Activated naive CD4-positive, alpha-beta T cell treated with anti-CD3 and anti-CD28 coated beads, Interleukin-2, amount 50 U/mL, for 24 hours (primary cell): Measurements from ENCODE around the gene NTSR1.
A peak's percentile ranks its signal among the peaks of the same experiment; 100 is the strongest.

ENCODE experiments used
- H3K27ac Mint-ChIP-seq: one replicate; pipeline ENCODE4 v1.8.0; 2021; ENCODE audit warnings: mild to moderate bottlenecking, mixed read lengths
- H3K27me3 Mint-ChIP-seq: one replicate; pipeline ENCODE4 v1.8.0; 2021; ENCODE audit warnings: mixed read lengths
- H3K36me3 Mint-ChIP-seq: one replicate; pipeline ENCODE4 v1.8.0; 2021; ENCODE audit warnings: mixed read lengths
- H3K4me1 Mint-ChIP-seq: one replicate; pipeline ENCODE4 v1.8.0; 2021; ENCODE audit warnings: mixed read lengths
- H3K4me3 Mint-ChIP-seq: one replicate; pipeline ENCODE4 v1.8.0; 2021; ENCODE audit warnings: mild to moderate bottlenecking, mixed read lengths
- H3K9me3 Mint-ChIP-seq: one replicate; pipeline ENCODE4 v1.8.0; 2021; ENCODE audit warnings: mixed read lengths

Gene NTSR1

DNA sequence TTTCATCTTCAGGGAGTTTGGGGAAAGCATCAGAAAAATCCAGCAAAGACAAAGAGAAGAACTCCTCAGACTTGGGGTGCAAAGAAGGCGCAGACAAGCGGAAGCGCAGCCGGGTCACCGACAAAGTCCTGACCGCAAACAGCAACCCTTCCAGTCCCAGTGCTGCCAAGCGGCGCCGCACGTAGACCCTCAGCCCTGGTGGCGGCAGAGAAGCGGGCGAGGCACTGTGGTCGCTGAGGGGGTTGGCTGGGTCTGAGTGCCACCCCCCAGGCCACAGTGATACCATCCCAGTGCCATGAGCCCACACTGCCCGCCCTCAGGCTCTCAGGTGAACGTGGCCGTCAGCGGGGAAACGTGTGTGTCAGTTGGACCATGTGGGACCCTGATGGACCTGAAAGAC is 90.8 kb downstream of the NTSR1 start:
- no peak overlapping the region for H3K4me3 Mint-ChIP-seq
- H3K4me1 Mint-ChIP-seq: peaks cover 25% of the 10 kb centered on the region
- no peak overlapping the region for H3K27ac Mint-ChIP-seq
- no peaks in the 10 kb centered on the region for H3K27me3 Mint-ChIP-seq
- no peaks in the 10 kb centered on the region for H3K9me3 Mint-ChIP-seq
- peaks cover 1% of the 10 kb centered on the region for H3K36me3 Mint-ChIP-seq

DNA sequence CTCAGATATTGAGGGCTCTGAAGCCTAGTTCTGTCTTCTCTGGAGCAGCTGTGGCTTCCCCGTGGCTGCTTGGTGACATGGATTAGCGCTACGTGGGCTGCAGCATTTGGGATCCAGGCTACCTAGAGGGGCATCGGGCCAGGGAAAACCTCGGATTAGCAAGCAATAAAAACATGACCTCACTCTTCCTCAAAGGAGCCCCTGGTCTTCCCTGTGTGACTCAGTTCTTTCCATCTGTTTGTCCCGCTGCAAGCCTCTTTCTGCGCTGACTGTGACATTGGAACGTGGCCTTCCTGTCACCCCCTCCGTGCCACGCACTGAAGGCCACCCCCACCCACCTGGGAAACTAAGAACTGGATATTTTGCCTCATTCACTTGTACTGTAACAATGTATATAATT is 91.2 kb downstream of the NTSR1 start:
- H3K27ac Mint-ChIP-seq: no peak overlapping the region
- H3K27me3 Mint-ChIP-seq: no peaks in the 10 kb centered on the region
- peaks cover 1% of the 10 kb centered on the region for H3K36me3 Mint-ChIP-seq

DNA sequence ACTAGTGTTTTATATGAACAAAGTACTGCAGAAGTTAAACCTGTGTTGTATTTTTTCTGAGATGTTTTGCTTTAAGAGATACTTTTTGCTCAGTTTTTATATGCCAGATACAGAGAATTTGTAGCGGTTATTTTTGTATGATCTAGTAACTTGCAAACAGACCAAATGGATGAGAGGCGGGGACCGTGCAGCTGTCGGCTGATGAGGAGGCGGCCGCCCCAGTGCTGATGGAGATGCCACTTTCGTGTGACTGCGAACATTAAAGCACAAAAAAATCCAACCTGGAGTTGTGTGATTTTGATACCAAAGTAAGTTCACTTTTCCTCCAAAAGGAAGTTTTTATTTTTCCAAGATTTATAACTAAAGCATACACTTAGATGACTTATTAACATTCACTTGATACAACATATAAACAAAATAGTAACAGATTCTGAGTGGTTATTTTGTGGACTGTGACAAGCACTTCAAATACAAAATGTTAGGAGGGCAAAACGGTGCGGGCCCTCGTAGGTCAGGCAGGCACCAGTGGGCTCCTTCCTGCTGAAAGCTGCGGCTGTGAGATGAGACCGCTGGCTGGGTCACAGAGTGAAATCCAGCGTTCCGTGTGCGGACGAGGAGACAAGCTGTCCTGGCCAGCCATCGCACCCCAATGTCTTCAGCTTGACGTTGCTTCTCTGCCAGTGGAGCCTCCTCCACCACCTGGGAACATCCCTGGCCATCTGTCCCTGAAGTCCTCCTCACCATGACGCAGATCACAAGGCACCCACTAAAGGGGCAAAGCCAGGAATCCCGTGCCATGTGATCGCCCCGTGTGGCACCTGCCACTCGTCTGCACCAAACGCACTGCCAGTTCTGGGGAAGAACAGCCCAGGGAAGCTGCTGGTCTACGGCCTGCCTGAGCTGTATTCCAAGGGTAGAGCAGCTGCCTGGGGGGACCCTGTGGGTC is 92.0 kb downstream of the NTSR1 start:
- Mint-ChIP-seq H3K4me1 (peaks cover 25% of the 10 kb centered on the region), H3K36me3 (peaks cover 1% of the 10 kb centered on the region), H3K9me3 (no peaks in the 10 kb centered on the region), H3K4me3 (no peak overlapping the region), H3K27ac (no peak overlapping the region), H3K27me3 (no peaks in the 10 kb centered on the region)

More for the DNA sequence above, 91.2 kb downstream of the NTSR1 start:
- Mint-ChIP-seq H3K9me3 (no peaks in the 10 kb centered on the region), H3K4me1 (peaks cover 25% of the 10 kb centered on the region), H3K4me3 (no peak overlapping the region)

DNA sequence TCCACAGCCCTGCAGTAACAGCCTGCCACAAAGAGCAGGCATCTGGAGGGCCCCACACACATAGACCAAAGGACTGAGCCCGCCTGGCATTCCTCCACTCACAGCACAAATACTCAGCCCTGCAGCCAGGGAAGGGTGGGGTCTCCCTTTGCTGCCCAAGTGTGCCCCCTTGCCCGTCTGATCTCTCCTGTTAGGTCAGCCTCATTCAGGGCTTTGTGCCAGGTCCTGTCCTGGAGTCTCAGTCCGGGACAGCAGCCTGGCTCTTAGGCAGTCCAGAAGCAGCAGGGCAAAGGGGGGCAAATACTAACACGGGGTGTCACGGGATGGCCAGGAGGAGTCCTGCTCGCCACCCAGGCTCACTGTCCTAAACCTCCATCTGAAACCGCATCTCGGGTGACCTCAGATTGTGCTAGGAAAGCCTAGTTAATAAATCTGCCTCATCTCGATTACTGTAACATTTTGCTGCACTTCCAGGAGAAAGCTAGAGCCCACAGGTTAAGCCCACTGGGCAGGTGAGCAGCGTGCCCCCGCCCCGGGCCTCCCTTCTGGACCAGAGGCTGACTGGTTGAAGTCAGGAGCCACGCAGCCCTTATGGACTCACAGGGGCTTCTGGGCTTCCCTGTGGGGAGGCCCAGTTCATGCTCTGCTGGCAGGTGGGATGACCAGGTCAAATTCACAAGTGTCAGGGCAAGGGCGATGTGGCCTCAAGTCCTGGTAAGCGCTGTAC is 92.8 kb downstream of the NTSR1 start:
- Mint-ChIP-seq H3K27me3 (no peaks in the 10 kb centered on the region), H3K9me3 (no peaks in the 10 kb centered on the region), H3K27ac (no peak overlapping the region), H3K36me3 (peaks cover 1% of the 10 kb centered on the region), H3K4me3 (no peak overlapping the region), H3K4me1 (peaks cover 28% of the 10 kb centered on the region)

DNA sequence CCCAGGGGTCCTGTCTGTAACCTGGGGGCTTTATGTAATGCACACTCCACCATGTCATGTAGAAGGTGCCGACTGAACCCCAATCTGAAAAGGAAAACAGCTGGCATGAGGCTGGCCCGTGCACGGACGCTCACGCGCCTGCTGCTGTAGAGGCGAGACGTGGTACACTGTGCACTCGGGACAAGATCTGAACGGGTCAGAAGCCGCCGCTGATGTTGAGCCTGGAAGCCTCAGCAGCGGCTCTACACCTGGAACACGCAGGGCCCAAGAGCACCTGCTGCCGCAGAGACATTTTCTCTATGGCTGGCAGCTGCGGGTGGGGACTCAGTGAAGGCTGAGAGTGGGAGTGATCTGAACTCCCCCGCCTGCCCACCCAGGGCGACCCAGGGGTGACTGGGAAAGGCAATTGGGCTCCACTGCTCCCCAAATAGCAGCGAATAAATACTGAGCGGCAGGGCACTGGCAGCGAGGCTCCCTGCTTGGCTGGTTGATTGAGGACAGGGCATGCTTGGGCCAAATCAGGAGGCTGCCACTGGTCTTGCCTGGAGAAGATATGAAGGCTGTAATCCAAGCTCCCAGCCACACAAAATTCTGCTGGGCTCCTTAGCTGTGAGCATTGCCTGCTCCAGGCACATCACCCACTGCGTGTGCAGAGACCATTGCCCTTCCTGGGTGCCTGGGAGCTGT is 93.5 kb downstream of the NTSR1 start:
- Mint-ChIP-seq H3K9me3 (no peaks in the 10 kb centered on the region), H3K4me3 (no peak overlapping the region), H3K4me1 (peaks cover 32% of the 10 kb centered on the region), H3K27ac (no peak overlapping the region), H3K36me3 (peaks cover 1% of the 10 kb centered on the region), H3K27me3 (no peaks in the 10 kb centered on the region)

DNA sequence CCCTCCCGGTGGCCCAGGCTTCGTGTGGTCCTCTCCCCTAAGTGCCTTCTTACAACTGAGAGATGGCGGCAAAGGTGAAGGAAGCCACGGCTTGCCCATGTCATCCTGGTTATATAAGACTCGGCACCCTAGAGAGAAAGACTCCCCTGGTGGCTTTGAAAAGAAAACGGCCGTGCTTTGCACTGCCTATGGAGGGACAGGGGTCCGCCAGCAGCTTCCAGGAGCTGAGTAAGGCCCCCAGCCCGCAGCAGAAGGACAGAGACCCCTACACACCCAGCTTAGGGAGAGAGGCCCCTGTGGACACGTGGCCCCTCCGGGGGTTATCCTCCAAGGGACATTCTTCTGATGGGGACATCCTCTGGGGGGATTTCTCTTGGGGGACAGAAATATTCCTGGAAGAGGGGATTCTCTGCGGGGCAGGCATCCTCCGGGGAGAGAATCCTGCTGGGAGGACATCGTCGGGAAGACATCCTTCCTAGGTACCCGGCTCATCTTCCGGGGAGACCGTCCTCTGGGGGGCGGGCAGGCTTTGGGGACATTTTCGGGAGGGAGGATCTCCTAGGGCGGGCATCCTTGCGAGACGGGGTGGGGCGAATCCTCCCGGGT is 95.5 kb downstream of the NTSR1 start:
- Mint-ChIP-seq H3K4me3 (peak overlapping the region; percentile 92), H3K4me1 (peaks cover 23% of the 10 kb centered on the region), H3K27me3 (no peaks in the 10 kb centered on the region), H3K9me3 (no peaks in the 10 kb centered on the region), H3K27ac (peak overlapping the region; percentile 94), H3K36me3 (peaks cover 2% of the 10 kb centered on the region)

DNA sequence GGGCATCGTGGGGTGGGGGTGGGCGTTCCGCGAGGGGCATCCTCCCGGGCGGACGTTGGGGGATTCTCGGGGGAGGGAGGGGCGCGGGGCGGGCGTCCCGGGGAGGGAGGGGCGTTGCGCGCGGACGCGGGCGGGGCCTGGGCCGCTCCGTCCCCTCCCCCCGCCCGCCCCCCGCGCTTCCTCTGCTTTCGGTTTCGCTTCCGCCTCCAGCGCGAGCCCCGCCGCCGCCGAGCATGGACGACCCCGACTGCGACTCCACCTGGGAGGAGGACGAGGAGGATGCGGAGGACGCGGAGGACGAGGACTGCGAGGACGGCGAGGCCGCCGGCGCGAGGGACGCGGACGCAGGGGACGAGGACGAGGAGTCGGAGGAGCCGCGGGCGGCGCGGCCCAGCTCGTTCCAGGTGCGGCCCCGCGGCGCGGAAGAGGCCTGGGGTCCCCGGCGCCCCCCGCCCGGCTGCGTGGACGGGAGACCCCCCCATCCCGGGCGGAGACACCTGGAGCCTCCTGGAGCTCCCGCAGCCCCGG is 96.1 kb downstream of the NTSR1 start, which contains the start of gene OGFR:
TSS of gene OGFR (plus strand) at position 209 of the 528 bp plus-strand sequence. CDS start at position 234, 25 bp downstream.
- Mint-ChIP-seq H3K27ac (peak within 1 kb of the TSS; percentile 94), H3K36me3 (peaks cover 2% of the 10 kb centered on the region), H3K4me1 (peaks cover 23% of the 10 kb centered on the region), H3K9me3 (no peaks in the 10 kb centered on the region), H3K4me3 (peak within 1 kb of the TSS; percentile 92), H3K27me3 (no peaks in the 10 kb centered on the region)

DNA sequence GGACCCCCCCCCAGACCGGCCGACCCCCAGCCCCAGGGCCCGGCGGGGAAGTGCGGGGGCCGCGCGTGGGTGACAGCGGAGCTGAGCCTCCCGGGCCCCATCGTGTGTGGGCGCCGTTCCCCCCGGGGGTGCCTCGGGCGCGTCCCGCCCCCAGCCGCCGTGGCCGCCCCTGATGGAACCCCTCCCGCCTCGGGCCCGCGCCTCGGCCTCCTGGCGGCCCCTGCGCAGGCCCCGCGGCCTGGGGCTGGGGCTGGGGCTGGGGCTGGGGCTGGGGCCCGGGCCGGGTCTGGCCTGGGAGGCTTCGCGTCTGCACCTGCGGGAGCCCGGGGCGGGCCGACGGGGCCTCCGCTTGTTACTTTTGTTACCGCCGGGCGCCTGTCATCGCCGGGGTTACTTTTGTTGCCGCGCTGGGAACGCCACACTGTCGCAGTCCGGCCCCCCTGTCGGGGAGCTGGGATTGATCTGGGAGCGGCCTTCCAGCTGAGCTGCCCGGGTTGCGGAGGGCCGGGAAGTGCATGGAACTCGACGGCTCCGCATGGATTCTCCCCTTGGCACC is 96.6 kb downstream of the NTSR1 start:
- Mint-ChIP-seq H3K36me3 (peaks cover 2% of the 10 kb centered on the region), H3K4me3 (peak overlapping the region; percentile 88), H3K27me3 (no peaks in the 10 kb centered on the region), H3K4me1 (peaks cover 23% of the 10 kb centered on the region), H3K9me3 (no peaks in the 10 kb centered on the region), H3K27ac (no peak overlapping the region)

DNA sequence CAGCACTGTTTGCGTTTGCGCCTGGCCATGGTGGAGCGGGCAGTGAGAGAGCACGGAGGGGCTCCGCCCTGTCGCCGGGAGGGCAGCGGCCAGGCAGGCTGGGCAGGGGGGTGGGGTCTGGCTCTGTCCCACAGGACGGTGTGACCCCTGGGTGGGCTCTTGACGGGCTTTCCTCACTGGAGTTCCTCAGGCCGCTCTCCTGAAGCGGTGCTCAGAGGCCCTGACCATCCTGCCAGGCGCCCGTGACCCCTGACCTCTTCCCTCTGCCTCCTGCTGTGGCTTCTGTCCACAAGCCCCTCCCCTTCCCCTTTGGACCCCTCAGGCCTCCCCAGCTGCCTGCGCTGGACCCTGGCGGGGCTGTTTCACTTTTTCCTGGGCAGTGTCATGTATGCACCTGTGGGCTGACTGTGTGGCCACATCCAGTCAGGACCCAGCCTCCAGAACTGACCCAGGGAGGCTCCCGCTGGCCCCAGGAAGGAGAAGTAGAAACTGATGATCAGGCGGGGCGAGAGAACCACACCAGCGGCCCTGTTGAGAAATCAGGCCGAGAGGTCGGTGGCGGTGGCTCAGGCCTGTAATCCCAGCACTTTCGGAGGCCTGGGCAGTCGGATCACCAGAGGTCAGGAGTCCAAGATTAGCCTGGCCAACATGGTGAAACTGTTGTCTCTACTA is 97.2 kb downstream of the NTSR1 start:
- no peaks in the 10 kb centered on the region for H3K9me3 Mint-ChIP-seq
- peak overlapping the region; percentile 88 for H3K4me3 Mint-ChIP-seq
- H3K36me3 Mint-ChIP-seq: peaks cover 2% of the 10 kb centered on the region
- H3K4me1 Mint-ChIP-seq: peaks cover 23% of the 10 kb centered on the region
- H3K27ac Mint-ChIP-seq: peak overlapping the region; percentile 41
- no peaks in the 10 kb centered on the region for H3K27me3 Mint-ChIP-seq

DNA sequence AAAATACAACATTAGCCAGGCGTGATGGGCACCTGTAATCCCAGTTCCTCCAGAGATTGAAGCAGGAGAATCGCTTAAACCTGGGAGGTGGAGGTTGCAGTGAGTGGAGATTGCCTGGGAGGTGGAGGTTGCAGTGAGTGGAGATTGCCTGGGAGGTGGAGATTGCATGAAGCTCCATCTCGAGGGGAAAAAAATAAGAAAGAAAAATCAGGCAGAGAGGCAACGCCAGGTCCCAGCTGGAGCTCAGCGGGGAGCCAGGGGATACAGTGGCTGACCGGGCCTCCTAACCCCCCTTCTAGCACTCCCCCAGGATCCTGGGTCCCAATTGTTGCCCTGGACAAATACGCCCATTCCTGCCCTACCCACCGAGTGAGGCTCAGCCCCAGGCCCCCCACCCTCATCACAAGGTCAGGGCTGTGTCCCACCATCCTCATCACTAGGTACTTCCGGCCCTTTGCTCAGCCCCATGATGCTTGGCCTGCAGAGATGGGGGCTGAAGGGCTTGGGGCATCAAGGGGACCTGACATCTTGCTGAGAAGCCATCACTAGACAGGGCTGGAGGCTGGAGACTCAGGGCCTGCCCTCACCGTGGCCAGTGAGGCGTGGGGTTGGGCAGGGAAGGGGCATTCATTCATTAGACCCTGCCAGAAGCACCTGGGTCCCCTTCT is 97.9 kb downstream of the NTSR1 start:
- H3K36me3 Mint-ChIP-seq: peaks cover 2% of the 10 kb centered on the region
- H3K4me3 Mint-ChIP-seq: peak overlapping the region; percentile 88
- H3K27me3 Mint-ChIP-seq: no peaks in the 10 kb centered on the region
- peaks cover 23% of the 10 kb centered on the region for H3K4me1 Mint-ChIP-seq
- H3K9me3 Mint-ChIP-seq: no peaks in the 10 kb centered on the region
- H3K27ac Mint-ChIP-seq: peak overlapping the region; percentile 46

DNA sequence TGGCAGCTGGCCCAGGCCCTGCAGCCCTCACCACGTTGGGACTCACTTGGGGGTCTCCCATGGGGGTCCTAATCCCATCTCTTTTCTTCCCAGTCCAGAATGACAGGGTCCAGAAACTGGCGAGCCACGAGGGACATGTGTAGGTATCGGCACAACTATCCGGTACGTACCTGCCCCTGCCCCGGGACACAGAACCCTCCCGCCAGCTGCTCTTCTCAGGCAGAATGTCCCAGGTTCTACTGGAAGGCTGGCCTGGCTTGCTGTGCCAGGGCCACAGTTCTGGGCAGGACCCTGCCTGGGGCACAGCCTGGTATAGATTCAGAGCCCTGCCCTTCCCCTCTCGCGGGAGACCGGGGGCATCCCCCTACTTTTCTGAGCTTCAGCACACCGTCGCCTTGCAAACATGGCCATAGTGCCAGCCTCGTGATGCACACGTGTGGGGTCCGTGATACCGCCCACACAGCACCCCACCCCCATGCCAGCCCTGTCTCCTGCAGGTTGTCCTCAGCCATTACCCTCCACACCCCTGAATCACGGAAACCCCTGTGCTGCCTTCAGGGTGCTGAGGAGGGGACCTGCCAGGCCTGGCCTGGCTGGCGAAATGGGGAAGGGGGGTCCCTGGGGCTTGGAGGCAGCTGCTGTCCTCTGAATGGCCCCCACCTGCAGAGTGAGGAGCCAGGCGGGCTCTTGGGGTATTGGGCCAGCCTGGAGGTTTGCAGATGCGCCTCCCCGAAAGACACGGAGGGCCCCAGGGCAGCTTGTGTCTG is 99.0 kb downstream of the NTSR1 start:
- Mint-ChIP-seq H3K27me3 (no peaks in the 10 kb centered on the region), H3K36me3 (peaks cover 2% of the 10 kb centered on the region), H3K4me3 (no peak overlapping the region), H3K9me3 (no peaks in the 10 kb centered on the region), H3K27ac (no peak overlapping the region), H3K4me1 (peaks cover 23% of the 10 kb centered on the region)

DNA sequence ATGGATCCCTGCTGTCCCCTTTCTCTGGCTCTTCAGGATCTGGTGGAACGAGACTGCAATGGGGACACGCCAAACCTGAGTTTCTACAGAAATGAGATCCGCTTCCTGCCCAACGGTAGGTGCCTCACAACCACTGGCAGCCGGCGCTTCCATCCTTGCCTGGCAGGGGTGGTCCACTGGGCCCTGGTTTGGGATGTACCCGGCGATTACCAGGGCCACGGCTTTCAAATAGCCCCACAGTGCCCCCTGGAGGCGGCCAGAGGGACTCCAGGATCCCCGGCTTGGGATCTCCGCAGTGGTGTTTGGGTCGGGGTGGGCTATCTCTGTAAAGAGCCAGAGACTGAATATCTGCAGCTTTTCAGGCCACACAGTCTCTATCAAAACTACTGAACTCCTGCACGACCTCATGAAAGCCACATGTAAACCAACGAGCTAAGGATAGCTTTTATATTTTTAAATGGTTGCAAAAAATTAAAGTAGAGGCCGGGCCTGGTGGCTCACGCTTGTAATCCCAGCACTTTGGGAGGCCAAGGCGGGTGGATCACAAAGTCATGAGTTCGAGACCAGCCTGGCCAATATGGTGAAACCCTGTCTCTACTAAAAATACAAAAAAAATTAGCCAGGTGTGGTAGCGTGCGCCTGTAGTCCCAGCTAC is 99.7 kb downstream of the NTSR1 start:
- Mint-ChIP-seq H3K4me3 (no peak overlapping the region), H3K36me3 (peaks cover 2% of the 10 kb centered on the region), H3K27me3 (no peaks in the 10 kb centered on the region), H3K4me1 (peaks cover 23% of the 10 kb centered on the region), H3K27ac (peak overlapping the region; percentile 51), H3K9me3 (no peaks in the 10 kb centered on the region)
